ENCODE results near the gene ANO2.
A peak's percentile ranks its signal among the peaks of the same experiment; 100 is the strongest.

The ANO2 gene

GRCh38 chr12:5780536-5780935 is 164.5 kb downstream of the ANO2 start:
- no peak overlapping the region for H3K27ac ChIP-seq (ENCODE audit: low read length, poor library complexity, severe bottlenecking)
- no peaks in the 10 kb centered on the region for H3K36me3 ChIP-seq (ENCODE audit: control insufficient read depth in 1 of 2, insufficient read depth in 2 of 2, low read depth in 1 of 2, low read length in 2 of 2)
- peaks cover 10% of the 10 kb centered on the region for H3K9me3 ChIP-seq (ENCODE audit: control insufficient read depth, low read length)
- H2AK5ac ChIP-seq (ENCODE audit: low read length, severe bottlenecking) = no peak overlapping the region
- no peak overlapping the region for H2BK5ac ChIP-seq (ENCODE audit: low read depth, low read length, poor library complexity, severe bottlenecking)
- no peaks in the 10 kb centered on the region for H3K79me1 ChIP-seq (replicated peaks; ENCODE audit: low read length, poor library complexity, severe bottlenecking)
- no peak overlapping the region for H4K8ac ChIP-seq (ENCODE audit: low read length)
- no peak overlapping the region for H3K9ac ChIP-seq (ENCODE audit: low read length)
- no peak overlapping the region for H2BK120ac ChIP-seq (ENCODE audit: low read depth, low read length)
- no peak overlapping the region for H2AFZ ChIP-seq (ENCODE audit: low read depth, low read length)
- H3K27me3 ChIP-seq (ENCODE audit: control insufficient read depth in 1 of 2, insufficient read depth in 1 of 2, low read length in 2 of 2) = peaks cover 5 to 6% of the 10 kb centered on the region in 2 experiments
- no peak overlapping the region for H3K14ac ChIP-seq (ENCODE audit: low read length in 2 of 2)
- H2BK15ac ChIP-seq (ENCODE audit: low read depth, poor library complexity, severe bottlenecking) = no peak overlapping the region
- peak; percentile 31 for DNase-seq
- no peak overlapping the region for H3K4me3 ChIP-seq (ENCODE audit: insufficient read depth in 1 of 2, low read depth in 1 of 2, low read length in 2 of 2)
- no peak overlapping the region for H3K18ac ChIP-seq (ENCODE audit: low read depth in 1 of 2, low read length in 2 of 2)
- no peak overlapping the region for H3K4me2 ChIP-seq (ENCODE audit: low read length, poor library complexity, severe bottlenecking)
- H3K4me1 ChIP-seq (ENCODE audit: control insufficient read depth, insufficient read depth, low read depth, low read length) = no peaks in the 10 kb centered on the region
- H3K23ac ChIP-seq (ENCODE audit: low read length in 2 of 2) = no peak overlapping the region
- 60% methylated on average over 8 of the region's 8 CpGs for WGBS
- H4K91ac ChIP-seq (ENCODE audit: low read length) = no peak overlapping the region
- H2BK12ac ChIP-seq (ENCODE audit: low read length in 2 of 2) = no peak overlapping the region
- H3K4ac ChIP-seq (ENCODE audit: low read depth in 1 of 2, low read length in 2 of 2) = no peak overlapping the region

- Histone ChIP-seq H3K36me3 (ENCODE audit: control insufficient read depth in 1 of 2, insufficient read depth in 2 of 2, low read depth in 1 of 2, low read length in 2 of 2) (no peaks in the 10 kb centered on the region), H2BK5ac (ENCODE audit: low read depth, low read length, poor library complexity, severe bottlenecking) (no peak overlapping the region), H3K9me3 (ENCODE audit: control insufficient read depth, low read length) (peaks cover 10% of the 10 kb centered on the region), H2BK120ac (ENCODE audit: low read depth, low read length) (no peak overlapping the region), H3K27ac (ENCODE audit: low read length, poor library complexity, severe bottlenecking) (no peak overlapping the region), H3K4me3 (ENCODE audit: insufficient read depth in 1 of 2, low read depth in 1 of 2, low read length in 2 of 2) (no peak overlapping the region), H2BK15ac (ENCODE audit: low read depth, poor library complexity, severe bottlenecking) (no peak overlapping the region), H3K9ac (ENCODE audit: low read length) (no peak overlapping the region), H3K4me2 (ENCODE audit: low read length, poor library complexity, severe bottlenecking) (no peak overlapping the region), H4K91ac (ENCODE audit: low read length) (no peak overlapping the region), H3K4ac (ENCODE audit: low read depth in 1 of 2, low read length in 2 of 2) (no peak overlapping the region), H2AFZ (ENCODE audit: low read depth, low read length) (no peak overlapping the region), H2BK12ac (ENCODE audit: low read length in 2 of 2) (no peak overlapping the region), H3K23ac (ENCODE audit: low read length in 2 of 2) (no peak overlapping the region), H3K4me1 (ENCODE audit: control insufficient read depth, insufficient read depth, low read depth, low read length) (no peaks in the 10 kb centered on the region), H3K14ac (ENCODE audit: low read length in 2 of 2) (no peak overlapping the region), H3K27me3 (ENCODE audit: control insufficient read depth in 1 of 2, insufficient read depth in 1 of 2, low read length in 2 of 2) (peaks cover 6 to 10% of the 10 kb centered on the region in 2 experiments), H2AK5ac (ENCODE audit: low read length, severe bottlenecking) (no peak overlapping the region), H3K18ac (ENCODE audit: low read depth in 1 of 2, low read length in 2 of 2) (no peak overlapping the region), H4K8ac (ENCODE audit: low read length) (no peak overlapping the region), H3K79me1 (replicated peaks; ENCODE audit: low read length, poor library complexity, severe bottlenecking) (no peaks in the 10 kb centered on the region)
- no peak for DNase-seq
- WGBS = 54% methylated on average over 5 of the region's 5 CpGs
Measured at GRCh38 chr12:5779401-5779800, 165.7 kb downstream of the ANO2 start.

GRCh38 chr12:5778821-5779220 is 166.2 kb downstream of the ANO2 start:
- no peak for DNase-seq
- Histone ChIP-seq H4K91ac (ENCODE audit: low read length) (no peak overlapping the region), H3K9ac (ENCODE audit: low read length) (no peak overlapping the region), H3K9me3 (ENCODE audit: control insufficient read depth, low read length) (peaks cover 10% of the 10 kb centered on the region), H3K18ac (ENCODE audit: low read depth in 1 of 2, low read length in 2 of 2) (no peak overlapping the region), H3K79me1 (replicated peaks; ENCODE audit: low read length, poor library complexity, severe bottlenecking) (no peaks in the 10 kb centered on the region), H3K27ac (ENCODE audit: low read length, poor library complexity, severe bottlenecking) (no peak overlapping the region), H4K8ac (ENCODE audit: low read length) (no peak overlapping the region), H2AK5ac (ENCODE audit: low read length, severe bottlenecking) (no peak overlapping the region), H3K27me3 (ENCODE audit: control insufficient read depth in 1 of 2, insufficient read depth in 1 of 2, low read length in 2 of 2) (peaks cover 6 to 10% of the 10 kb centered on the region in 2 experiments), H3K4ac (ENCODE audit: low read depth in 1 of 2, low read length in 2 of 2) (no peak overlapping the region), H3K36me3 (ENCODE audit: control insufficient read depth in 1 of 2, insufficient read depth in 2 of 2, low read depth in 1 of 2, low read length in 2 of 2) (no peaks in the 10 kb centered on the region), H2BK120ac (ENCODE audit: low read depth, low read length) (no peak overlapping the region), H3K14ac (ENCODE audit: low read length in 2 of 2) (no peak overlapping the region), H3K4me2 (ENCODE audit: low read length, poor library complexity, severe bottlenecking) (no peak overlapping the region), H2BK5ac (ENCODE audit: low read depth, low read length, poor library complexity, severe bottlenecking) (no peak overlapping the region), H2AFZ (ENCODE audit: low read depth, low read length) (no peak overlapping the region), H3K4me3 (ENCODE audit: insufficient read depth in 1 of 2, low read depth in 1 of 2, low read length in 2 of 2) (no peak overlapping the region), H2BK15ac (ENCODE audit: low read depth, poor library complexity, severe bottlenecking) (no peak overlapping the region), H3K4me1 (ENCODE audit: control insufficient read depth, insufficient read depth, low read depth, low read length) (no peaks in the 10 kb centered on the region), H2BK12ac (ENCODE audit: low read length in 2 of 2) (no peak overlapping the region), H3K23ac (ENCODE audit: low read length in 2 of 2) (no peak overlapping the region)

GRCh38 chr12:5777451-5777850 is 167.6 kb downstream of the ANO2 start:
- WGBS = 51% methylated on average over 3 of the region's 3 CpGs
- H4K91ac ChIP-seq (ENCODE audit: low read length) = no peak overlapping the region
- no peak overlapping the region for H2BK120ac ChIP-seq (ENCODE audit: low read depth, low read length)
- H2AK5ac ChIP-seq (ENCODE audit: low read length, severe bottlenecking) = no peak overlapping the region
- H3K4me3 ChIP-seq (ENCODE audit: insufficient read depth in 1 of 2, low read depth in 1 of 2, low read length in 2 of 2) = no peak overlapping the region
- no peaks in the 10 kb centered on the region for H3K79me1 ChIP-seq (replicated peaks; ENCODE audit: low read length, poor library complexity, severe bottlenecking)
- no peak overlapping the region for H3K27ac ChIP-seq (ENCODE audit: low read length, poor library complexity, severe bottlenecking)
- H3K27me3 ChIP-seq (ENCODE audit: control insufficient read depth in 1 of 2, insufficient read depth in 1 of 2, low read length in 2 of 2) = peaks cover 11 to 14% of the 10 kb centered on the region in 2 experiments
- H3K23ac ChIP-seq (ENCODE audit: low read length in 2 of 2) = no peak overlapping the region
- no peak overlapping the region for H4K8ac ChIP-seq (ENCODE audit: low read length)
- H2BK5ac ChIP-seq (ENCODE audit: low read depth, low read length, poor library complexity, severe bottlenecking) = no peak overlapping the region
- H3K18ac ChIP-seq (ENCODE audit: low read depth in 1 of 2, low read length in 2 of 2) = no peak overlapping the region
- no peak overlapping the region for H3K14ac ChIP-seq (ENCODE audit: low read length in 2 of 2)
- no peak overlapping the region for H2BK15ac ChIP-seq (ENCODE audit: low read depth, poor library complexity, severe bottlenecking)
- no peak overlapping the region for H3K4me2 ChIP-seq (ENCODE audit: low read length, poor library complexity, severe bottlenecking)
- no peak for DNase-seq
- no peak overlapping the region for H3K4ac ChIP-seq (ENCODE audit: low read depth in 1 of 2, low read length in 2 of 2)
- no peak overlapping the region for H2AFZ ChIP-seq (ENCODE audit: low read depth, low read length)
- no peak overlapping the region for H3K9ac ChIP-seq (ENCODE audit: low read length)
- no peak overlapping the region for H2BK12ac ChIP-seq (ENCODE audit: low read length in 2 of 2)
- peaks cover 10% of the 10 kb centered on the region for H3K9me3 ChIP-seq (ENCODE audit: control insufficient read depth, low read length)
- no peaks in the 10 kb centered on the region for H3K36me3 ChIP-seq (ENCODE audit: control insufficient read depth in 1 of 2, insufficient read depth in 2 of 2, low read depth in 1 of 2, low read length in 2 of 2)
- no peaks in the 10 kb centered on the region for H3K4me1 ChIP-seq (ENCODE audit: control insufficient read depth, insufficient read depth, low read depth, low read length)

Measured in mesenchymal stem cell (in vitro differentiated cells and primary cell).